Liver (tissue), 9 donors: ENCODE results near the gene EXPH5. TPM values are rescaled to one million over a fixed set of nuclear protein-coding genes. Genes with fewer than 3 reads are reported as not detected.

Experiments used
- DNase-seq: peaks from one replicate; pipeline ENCODE4 v3.0.0-alpha.2; 2017; ENCODE audit warnings: low spot score
- H3K27ac ChIP-seq, 2 donors: one replicate each; pipeline ENCODE4 v1.7.0; 2013; ENCODE audit warnings: inconsistent platforms in 2 of 2, low read length in 2 of 2, control low read depth in 1 of 2, low read depth in 1 of 2, mild to moderate bottlenecking in 1 of 2
- H3K27me3 ChIP-seq, 4 donors: one replicate each; pipeline versions ENCODE4 v1.6.1 to v1.7.0; 2013; ENCODE audit warnings: low read length in 3 of 4, inconsistent platforms in 1 of 4, mild to moderate bottlenecking in 1 of 4, moderate library complexity in 1 of 4; ENCODE audit not compliant: control insufficient read depth in 4 of 4, insufficient read depth in 4 of 4
- H3K36me3 ChIP-seq, 4 donors: one replicate each; pipeline versions ENCODE4 v1.6.1 to v1.7.0; 2013; ENCODE audit warnings: low read length in 3 of 4, mild to moderate bottlenecking in 3 of 4, low read depth in 1 of 4, moderate library complexity in 1 of 4; ENCODE audit not compliant: control insufficient read depth in 4 of 4, insufficient read depth in 3 of 4
- H3K4me1 ChIP-seq, 4 donors: one replicate each; pipeline versions ENCODE4 v1.6.1 to v1.7.0; 2013; ENCODE audit warnings: low read length in 3 of 4, mild to moderate bottlenecking in 3 of 4, moderate library complexity in 1 of 4; ENCODE audit not compliant: control insufficient read depth in 4 of 4, insufficient read depth in 4 of 4
- H3K4me3 ChIP-seq, 3 donors: one replicate each; pipeline versions ENCODE4 v1.6.1 to v1.7.0; 2013; ENCODE audit warnings: low read length in 3 of 3, control low read depth in 1 of 3, low read depth in 1 of 3, mild to moderate bottlenecking in 1 of 3
- H3K9ac ChIP-seq, 2 donors: one replicate each; pipeline ENCODE4 v1.7.0; 2013; ENCODE audit warnings: low read length in 2 of 2, mild to moderate bottlenecking in 2 of 2, moderate library complexity in 2 of 2, control low read depth in 1 of 2, low read depth in 1 of 2
- H3K9me3 ChIP-seq, 4 donors: one replicate each; pipeline versions ENCODE4 v1.6.1 to v1.7.0; 2013; ENCODE audit warnings: low read length in 3 of 4; ENCODE audit not compliant: control insufficient read depth in 4 of 4
- EGR1 ChIP-seq, 2 donors: IDR thresholded peaks; 2 replicates each; pipeline ENCODE4 v1.6.1; 2016 to 2018; ENCODE audit warnings: antibody characterized with exemption in 2 of 2, low read depth in 2 of 2
- FOXA1 ChIP-seq: IDR thresholded peaks from 2 replicates; pipeline ENCODE4 v1.6.1; 2016; ENCODE audit warnings: antibody characterized with exemption
- FOXA2 ChIP-seq: IDR thresholded peaks from 2 replicates; pipeline ENCODE4 v1.6.1; 2016; ENCODE audit warnings: antibody characterized with exemption
- GABPA ChIP-seq, 2 donors: IDR thresholded peaks in 1 of 2; conservative IDR thresholded peaks in 1 of 2; 2 replicates each; pipeline ENCODE4 v1.6.1; 2016; ENCODE audit warnings: antibody characterized with exemption in 2 of 2, mild to moderate bottlenecking in 1 of 2, moderate library complexity in 1 of 2
- HNF4A ChIP-seq, 2 donors: conservative IDR thresholded peaks; 2 replicates each; pipeline ENCODE4 v1.6.1; 2016; ENCODE audit warnings: antibody characterized with exemption in 2 of 2, mild to moderate bottlenecking in 2 of 2
- HNF4G ChIP-seq: IDR thresholded peaks from 2 replicates; pipeline ENCODE4 v1.6.1; 2016; ENCODE audit warnings: antibody characterized with exemption
- JUND ChIP-seq, 2 donors: IDR thresholded peaks; 2 replicates each; pipeline ENCODE4 v1.6.1; 2016; ENCODE audit warnings: antibody characterized with exemption in 2 of 2
- NR2F2 ChIP-seq: IDR thresholded peaks from 2 replicates; pipeline ENCODE4 v1.6.1; 2016; ENCODE audit warnings: antibody characterized with exemption
- RAD21 ChIP-seq, 2 donors: IDR thresholded peaks; 2 replicates each; pipeline ENCODE4 v1.6.1; 2016; ENCODE audit warnings: antibody characterized with exemption in 2 of 2, mild to moderate bottlenecking in 2 of 2
- REST ChIP-seq: IDR thresholded peaks from 2 replicates; pipeline ENCODE4 v1.6.1; 2016; ENCODE audit warnings: antibody characterized with exemption, mild to moderate bottlenecking
- RXRA ChIP-seq, 2 donors: IDR thresholded peaks; 2 replicates each; pipeline ENCODE4 v1.6.1; 2017 to 2018; ENCODE audit warnings: antibody characterized with exemption in 2 of 2, mild to moderate bottlenecking in 1 of 2
- SP1 ChIP-seq: IDR thresholded peaks from 2 replicates; pipeline ENCODE4 v1.6.1; 2018; ENCODE audit warnings: antibody characterized with exemption, mild to moderate bottlenecking
- TAF1 ChIP-seq: conservative IDR thresholded peaks from 2 replicates; pipeline ENCODE4 v1.6.1; 2016; ENCODE audit warnings: antibody characterized with exemption, mild to moderate bottlenecking
- YY1 ChIP-seq: IDR thresholded peaks from 2 replicates; pipeline ENCODE4 v1.6.1; 2016; ENCODE audit warnings: antibody characterized with exemption, mild to moderate bottlenecking
- ZBTB33 ChIP-seq: IDR thresholded peaks from 2 replicates; pipeline ENCODE4 v1.6.1; 2016; ENCODE audit warnings: antibody characterized with exemption
- WGBS: extraction: QIAGEN DNeasy Blood & Tissue Kit; methylation state at CpG from one replicate; pipeline ENCODE4 v1.1.7; 2013; 5-methylcytosine and 5-hydroxymethylcytosine counted together
- polyA plus RNA-seq, 2 donors: library from polyadenylated mRNA; stranded (reverse) in 1 of 2; unstranded in 1 of 2; fragments of 200-250 nt in 1 of 2; fragments of >200 nt in 1 of 2; fragmentation: Nextera tagmentation in 1 of 2; extraction: Ambion mirVana in 1 of 2; gene quantifications; one replicate each; pipeline versions ENCODE4 v1.2.1 to v1.2.3, GENCODE V29; 2013 to 2015
- total RNA-seq, 2 donors: library from RNA; depleted of rRNA; stranded (reverse); fragments of >200 nt; gene quantifications; one replicate each; pipeline ENCODE4 v1.2.3, GENCODE V29; 2014
- TF ChIP-seq, protein P1 (sequence below): IDR thresholded peaks from 2 replicates; pipeline ENCODE4 v1.6.1; 2016; ENCODE audit warnings: antibody characterized with exemption
- TF ChIP-seq, protein P2 (sequence below): IDR thresholded peaks from 2 replicates; pipeline ENCODE4 v1.6.1; 2016; ENCODE audit warnings: antibody characterized with exemption
- TF ChIP-seq, protein P3 (sequence below): fragments of 150-350 bp; IDR thresholded peaks from 2 replicates; pipeline ENCODE4 v1.5.1; 2017; ENCODE audit warnings: improper control_type of control experiment, low read depth, low read length; ENCODE audit not compliant: missing input control
- donor health status: healthy.
- donor health status: healthy.
- donor health status: healthy.
- donor health status: healthy.
- donor health status: healthy.

EXPH5 gene
- total and polyA plus RNA-seq, 4 donors: 0.47 to 6.1 (median 1.5) TPM

GRCh38 chr11:108559904-108560303 is 33.7 kb downstream of the EXPH5 start:
- Histone ChIP-seq H3K9ac (no peak overlapping the region), H3K4me3 (no peak overlapping the region), H3K9me3 (no peaks in the 10 kb centered on the region), H3K27me3 (no peaks in the 10 kb centered on the region), H3K36me3 (no peaks in the 10 kb centered on the region), H3K4me1 (peaks cover 0 to 18% (median 0%) of the 10 kb centered on the region in 4 donors), H3K27ac (no peak overlapping the region)
- peak in 1 of 2 donors; percentile 26 for TF ChIP-seq HNF4A (conservative IDR thresholded peaks at IDR 0.05)
- TF ChIP-seq REST: no peak
- TF ChIP-seq FOXA1: no peak
- no peak for DNase-seq
- WGBS: 58% methylated on average over 2 of the region's 2 CpGs

DNA sequence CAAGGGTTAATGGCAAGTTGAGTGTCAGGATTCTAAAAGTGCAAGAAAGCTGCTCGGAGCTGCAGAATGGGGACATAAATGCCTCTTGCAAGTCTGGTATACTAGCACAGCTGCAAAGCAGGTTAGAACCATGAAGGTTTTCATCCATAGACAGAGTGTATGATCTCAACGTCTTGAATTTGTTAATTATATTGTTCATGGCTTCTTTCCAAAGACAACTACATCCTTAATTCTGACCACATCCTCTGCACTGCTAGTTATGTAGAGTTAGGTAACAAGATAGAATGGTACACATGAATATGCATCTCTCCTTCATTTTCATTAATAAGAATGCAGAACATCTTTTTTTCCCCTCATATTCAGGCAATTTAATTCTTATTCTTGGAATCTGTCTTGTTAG is 34.2 kb downstream of the EXPH5 start:
- 50% methylated on average over 2 of the region's 2 CpGs for WGBS
- H3K9ac ChIP-seq: no peak overlapping the region
- DNase-seq: no peak
- no peaks in the 10 kb centered on the region for H3K36me3 ChIP-seq
- no peaks in the 10 kb centered on the region for H3K9me3 ChIP-seq
- TF ChIP-seq EGR1 (IDR thresholded peaks at IDR 0.05; ENCODE audit: low read depth in 2 of 2): no peak
- no peak for TF ChIP-seq ZBTB33
- TF ChIP-seq RAD21 (IDR thresholded peaks at IDR 0.05): no peak
- TF ChIP-seq REST: no peak
- TF ChIP-seq SP1: no peak
- no peak for TF ChIP-seq FOXA1
- TF ChIP-seq, protein P1, sequence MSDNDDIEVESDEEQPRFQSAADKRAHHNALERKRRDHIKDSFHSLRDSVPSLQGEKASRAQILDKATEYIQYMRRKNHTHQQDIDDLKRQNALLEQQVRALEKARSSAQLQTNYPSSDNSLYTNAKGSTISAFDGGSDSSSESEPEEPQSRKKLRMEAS: no peak
- TF ChIP-seq HNF4A (conservative IDR thresholded peaks at IDR 0.05): no peak
- no peak for TF ChIP-seq TAF1
- TF ChIP-seq YY1: no peak
- no peak for TF ChIP-seq JUND (IDR thresholded peaks at IDR 0.05)
- TF ChIP-seq, protein P2, sequence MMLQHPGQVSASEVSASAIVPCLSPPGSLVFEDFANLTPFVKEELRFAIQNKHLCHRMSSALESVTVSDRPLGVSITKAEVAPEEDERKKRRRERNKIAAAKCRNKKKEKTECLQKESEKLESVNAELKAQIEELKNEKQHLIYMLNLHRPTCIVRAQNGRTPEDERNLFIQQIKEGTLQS: no peak
- TF ChIP-seq FOXA2: no peak
- TF ChIP-seq GABPA (IDR thresholded peaks at IDR 0.05 in 1 of 2, conservative IDR thresholded peaks at IDR 0.05 in 1 of 2): no peak
- TF ChIP-seq NR2F2: no peak
- TF ChIP-seq, protein P3, sequence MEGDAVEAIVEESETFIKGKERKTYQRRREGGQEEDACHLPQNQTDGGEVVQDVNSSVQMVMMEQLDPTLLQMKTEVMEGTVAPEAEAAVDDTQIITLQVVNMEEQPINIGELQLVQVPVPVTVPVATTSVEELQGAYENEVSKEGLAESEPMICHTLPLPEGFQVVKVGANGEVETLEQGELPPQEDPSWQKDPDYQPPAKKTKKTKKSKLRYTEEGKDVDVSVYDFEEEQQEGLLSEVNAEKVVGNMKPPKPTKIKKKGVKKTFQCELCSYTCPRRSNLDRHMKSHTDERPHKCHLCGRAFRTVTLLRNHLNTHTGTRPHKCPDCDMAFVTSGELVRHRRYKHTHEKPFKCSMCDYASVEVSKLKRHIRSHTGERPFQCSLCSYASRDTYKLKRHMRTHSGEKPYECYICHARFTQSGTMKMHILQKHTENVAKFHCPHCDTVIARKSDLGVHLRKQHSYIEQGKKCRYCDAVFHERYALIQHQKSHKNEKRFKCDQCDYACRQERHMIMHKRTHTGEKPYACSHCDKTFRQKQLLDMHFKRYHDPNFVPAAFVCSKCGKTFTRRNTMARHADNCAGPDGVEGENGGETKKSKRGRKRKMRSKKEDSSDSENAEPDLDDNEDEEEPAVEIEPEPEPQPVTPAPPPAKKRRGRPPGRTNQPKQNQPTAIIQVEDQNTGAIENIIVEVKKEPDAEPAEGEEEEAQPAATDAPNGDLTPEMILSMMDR: no peak
- TF ChIP-seq RXRA (IDR thresholded peaks at IDR 0.05): no peak
- no peak for TF ChIP-seq HNF4G
- H3K27me3 ChIP-seq: no peaks in the 10 kb centered on the region
- peaks cover 0 to 18% (median 0%) of the 10 kb centered on the region in 4 donors for H3K4me1 ChIP-seq
- H3K4me3 ChIP-seq: no peak overlapping the region
- no peak overlapping the region for H3K27ac ChIP-seq
